Measurements from ENCODE around the gene PLA2G15.

PLA2G15 gene

DNA sequence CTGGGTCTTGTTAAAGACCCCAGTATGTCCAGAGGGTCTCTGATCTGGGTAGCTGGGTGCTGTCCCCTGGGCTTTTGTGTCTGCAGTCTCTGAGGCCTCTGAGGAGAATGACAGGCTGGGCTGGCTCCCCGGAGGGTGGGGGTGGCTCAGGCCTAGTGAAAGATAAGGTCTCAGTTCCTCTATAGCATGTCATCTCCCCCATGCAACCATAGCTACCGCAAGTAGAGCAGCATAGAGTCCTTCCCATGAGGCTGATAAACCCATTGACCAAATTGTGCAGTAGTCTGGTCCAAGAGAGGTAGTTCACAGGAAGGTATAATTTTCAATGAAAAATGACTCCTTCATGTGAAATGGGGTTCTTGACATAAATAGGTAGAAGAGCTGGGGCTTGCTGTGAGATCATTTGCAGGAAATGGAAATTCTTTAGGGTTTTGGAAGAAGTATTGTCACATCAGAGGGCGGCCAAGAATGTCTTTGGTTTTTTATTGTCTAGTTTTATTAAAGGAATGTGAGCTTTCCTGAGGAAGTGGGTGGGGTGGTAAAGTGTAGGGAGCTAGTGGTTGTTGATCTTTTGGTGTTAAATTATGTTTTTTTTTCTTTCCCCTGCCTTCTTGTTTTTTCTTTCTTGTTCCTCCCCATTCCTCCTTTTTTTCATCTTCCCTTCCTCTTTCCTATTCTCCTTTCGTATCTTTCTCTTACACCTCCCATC, 44.6 kb downstream of the PLA2G15 start:
- TF ChIP-seq, protein P1, sequence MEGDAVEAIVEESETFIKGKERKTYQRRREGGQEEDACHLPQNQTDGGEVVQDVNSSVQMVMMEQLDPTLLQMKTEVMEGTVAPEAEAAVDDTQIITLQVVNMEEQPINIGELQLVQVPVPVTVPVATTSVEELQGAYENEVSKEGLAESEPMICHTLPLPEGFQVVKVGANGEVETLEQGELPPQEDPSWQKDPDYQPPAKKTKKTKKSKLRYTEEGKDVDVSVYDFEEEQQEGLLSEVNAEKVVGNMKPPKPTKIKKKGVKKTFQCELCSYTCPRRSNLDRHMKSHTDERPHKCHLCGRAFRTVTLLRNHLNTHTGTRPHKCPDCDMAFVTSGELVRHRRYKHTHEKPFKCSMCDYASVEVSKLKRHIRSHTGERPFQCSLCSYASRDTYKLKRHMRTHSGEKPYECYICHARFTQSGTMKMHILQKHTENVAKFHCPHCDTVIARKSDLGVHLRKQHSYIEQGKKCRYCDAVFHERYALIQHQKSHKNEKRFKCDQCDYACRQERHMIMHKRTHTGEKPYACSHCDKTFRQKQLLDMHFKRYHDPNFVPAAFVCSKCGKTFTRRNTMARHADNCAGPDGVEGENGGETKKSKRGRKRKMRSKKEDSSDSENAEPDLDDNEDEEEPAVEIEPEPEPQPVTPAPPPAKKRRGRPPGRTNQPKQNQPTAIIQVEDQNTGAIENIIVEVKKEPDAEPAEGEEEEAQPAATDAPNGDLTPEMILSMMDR (conservative IDR thresholded peaks at IDR 0.05; ENCODE audit: low read length): no peak
- peak; percentile 69 for DNase-seq (ENCODE audit: low read depth)
- no peak overlapping the region for H3K4me3 ChIP-seq (ENCODE audit: low read length)

DNA sequence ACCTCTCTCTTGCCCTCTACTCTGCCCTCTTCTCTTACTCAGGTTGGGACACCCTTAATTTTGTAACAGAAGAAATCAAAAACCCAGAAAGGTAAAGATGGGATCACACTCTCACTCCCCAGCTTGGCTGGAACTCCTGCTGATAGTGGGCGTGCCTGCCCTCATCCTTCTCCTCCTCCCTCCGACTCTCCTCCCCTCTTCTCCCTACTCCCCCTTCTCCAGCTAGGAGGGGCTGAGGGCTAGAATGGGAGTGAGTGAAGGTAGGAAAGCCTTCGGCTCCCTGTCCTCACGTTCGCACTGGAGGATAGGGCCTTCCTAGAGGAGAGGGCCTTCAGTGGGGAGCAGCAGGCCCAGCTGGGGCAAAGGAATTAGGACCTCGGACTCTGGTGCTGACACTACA, 45.3 kb downstream of the PLA2G15 start:
- TF ChIP-seq, protein P1 (conservative IDR thresholded peaks at IDR 0.05; ENCODE audit: low read length): no peak
- no peak overlapping the region for H3K4me3 ChIP-seq (ENCODE audit: low read length)
- no peak for DNase-seq (ENCODE audit: low read depth)

DNA sequence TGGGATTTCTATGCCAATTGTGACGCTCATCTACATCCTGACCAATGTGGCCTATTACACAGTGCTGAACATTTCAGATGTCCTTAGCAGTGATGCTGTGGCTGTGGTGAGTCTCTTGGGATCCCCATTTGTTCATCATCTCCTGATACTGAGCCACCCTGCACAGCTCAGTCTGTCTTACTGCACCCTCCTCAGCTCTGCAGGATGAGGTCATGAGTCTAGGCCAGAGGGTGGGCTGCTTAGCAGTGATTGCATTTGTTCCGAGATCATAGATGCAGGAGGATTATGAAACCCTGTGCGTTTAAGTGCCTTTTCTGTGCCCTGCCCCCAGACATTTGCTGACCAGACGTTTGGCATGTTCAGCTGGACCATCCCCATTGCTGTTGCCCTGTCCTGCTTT, 46.1 kb downstream of the PLA2G15 start:
- DNase-seq (ENCODE audit: low read depth): no peak
- TF ChIP-seq, protein P1 (conservative IDR thresholded peaks at IDR 0.05; ENCODE audit: low read length): no peak
- no peak overlapping the region for H3K4me3 ChIP-seq (ENCODE audit: low read length)

DNA sequence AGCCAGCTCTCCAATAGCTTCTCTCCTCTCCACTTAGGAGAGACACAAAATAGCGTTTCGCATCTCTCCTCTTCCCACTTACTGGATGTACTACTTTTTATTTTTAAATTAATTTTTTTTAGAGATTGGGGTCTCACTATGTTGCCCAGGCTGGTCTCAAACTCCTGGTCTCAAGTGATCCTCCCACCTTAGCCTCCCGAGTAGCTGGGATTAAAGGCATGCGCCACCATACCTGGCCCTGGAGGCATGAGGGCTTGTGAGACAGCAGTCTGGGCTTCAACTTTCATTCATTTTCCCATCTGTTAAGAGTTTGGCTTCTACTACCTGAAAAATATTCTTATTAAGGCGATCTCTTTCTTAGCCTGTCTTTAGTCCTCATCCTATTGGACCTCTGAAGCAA, 47.3 kb downstream of the PLA2G15 start:
- DNase-seq (ENCODE audit: low read depth): no peak
- no peak overlapping the region for H3K4me3 ChIP-seq (ENCODE audit: low read length)
- TF ChIP-seq, protein P1 (conservative IDR thresholded peaks at IDR 0.05; ENCODE audit: low read length): no peak

DNA sequence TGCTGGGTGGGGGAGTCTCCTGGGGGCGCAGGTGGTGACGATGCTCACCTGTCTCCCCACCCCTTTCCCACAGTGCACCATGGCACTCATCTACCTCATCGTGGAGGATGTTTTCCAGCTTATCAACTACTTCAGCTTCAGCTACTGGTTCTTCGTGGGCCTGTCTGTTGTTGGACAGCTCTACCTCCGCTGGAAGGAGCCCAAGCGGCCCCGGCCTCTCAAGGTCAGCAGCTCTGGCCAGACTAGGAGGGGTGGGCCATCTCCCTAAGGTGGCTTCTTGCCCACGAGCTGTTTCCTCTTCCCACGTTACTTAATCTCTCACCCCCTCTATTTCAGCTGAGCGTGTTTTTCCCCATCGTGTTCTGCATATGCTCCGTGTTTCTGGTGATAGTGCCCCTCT, 51.1 kb downstream of the PLA2G15 start:
- DNase-seq (ENCODE audit: low read depth): no peak
- no peak overlapping the region for H3K4me3 ChIP-seq (ENCODE audit: low read length)
- TF ChIP-seq, protein P1 (conservative IDR thresholded peaks at IDR 0.05; ENCODE audit: low read length): no peak

DNA sequence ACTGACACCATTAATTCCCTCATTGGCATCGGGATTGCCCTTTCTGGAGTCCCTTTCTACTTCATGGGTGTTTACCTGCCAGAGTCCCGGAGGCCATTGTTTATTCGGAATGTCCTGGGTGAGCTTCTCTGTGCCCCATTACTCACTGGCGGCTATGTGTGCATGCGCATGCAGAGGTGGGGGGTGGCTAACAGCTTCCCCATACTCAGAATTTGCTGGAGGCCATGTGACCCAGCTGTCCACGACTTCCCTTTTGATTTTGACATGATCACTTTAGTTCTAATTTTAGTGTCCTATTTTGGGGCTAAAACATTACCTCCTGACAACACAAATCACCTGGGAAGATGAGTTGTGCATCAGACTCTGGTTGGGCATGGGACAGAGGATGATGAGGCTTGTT, 51.5 kb downstream of the PLA2G15 start:
- TF ChIP-seq, protein P1 (conservative IDR thresholded peaks at IDR 0.05; ENCODE audit: low read length): no peak
- no peak overlapping the region for H3K4me3 ChIP-seq (ENCODE audit: low read length)
- DNase-seq (ENCODE audit: low read depth): no peak

DNA sequence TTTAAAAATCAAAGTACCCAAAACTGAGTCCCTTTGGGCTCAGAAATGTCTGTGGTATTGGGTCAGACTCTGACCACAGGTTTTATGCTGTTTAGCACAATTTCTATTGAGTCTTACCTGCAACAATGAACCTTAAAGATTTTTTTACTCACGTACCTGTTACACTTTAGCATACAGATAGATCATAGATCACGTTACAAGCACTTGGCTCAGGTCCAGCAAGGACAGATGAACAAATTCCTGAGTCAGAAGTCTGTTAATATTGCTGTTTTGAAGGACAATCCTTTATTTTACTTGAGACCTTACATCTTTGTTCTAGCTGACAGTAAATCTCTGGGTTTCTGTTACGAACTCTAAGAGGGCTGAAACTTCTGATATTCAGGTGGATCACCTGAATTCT, 52.7 kb downstream of the PLA2G15 start:
- TF ChIP-seq, protein P1 (conservative IDR thresholded peaks at IDR 0.05; ENCODE audit: low read length): no peak
- H3K4me3 ChIP-seq (ENCODE audit: low read length): no peak overlapping the region
- DNase-seq (ENCODE audit: low read depth): no peak

Measured in AG10803 (cell line).